ENCODE data around the gene MASP1. TPM values are rescaled to one million over a fixed set of nuclear protein-coding genes. Genes with fewer than 3 reads are reported as not detected.

Gene MASP1
- total RNA-seq, 1 experiment from 2014 or later: 1.0 TPM

- Histone ChIP-seq H3K4ac (ENCODE audit: low read depth, low read length) (no peak within 1 kb of the TSS), H3K56ac (ENCODE audit: insufficient read length, low read depth, low read length) (no peak within 1 kb of the TSS), H2BK20ac (ENCODE audit: low read depth, low read length, poor library complexity, severe bottlenecking) (no peak within 1 kb of the TSS), H2BK12ac (ENCODE audit: insufficient read length, low read depth, low read length) (no peak within 1 kb of the TSS), H3K79me2 (ENCODE audit: insufficient read depth, low read length) (no peaks in the 10 kb centered on the region), H3K9me3 (ENCODE audit: control insufficient read depth, low read depth, low read length) (no peaks in the 10 kb centered on the region), H3K18ac (ENCODE audit: insufficient read length, low read depth, low read length) (peak within 1 kb of the TSS; percentile 18), H3K27me3 (ENCODE audit: insufficient read depth, low read length) (no peaks in the 10 kb centered on the region), H4K20me1 (ENCODE audit: control insufficient read depth, insufficient read depth, insufficient read length) (no peaks in the 10 kb centered on the region), H2BK120ac (ENCODE audit: low read depth, low read length, poor library complexity, severe bottlenecking) (no peak within 1 kb of the TSS), H3K27ac (ENCODE audit: insufficient read length, low read depth, low read length) (no peak within 1 kb of the TSS), H4K91ac (ENCODE audit: insufficient read length, low read depth, low read length) (no peak within 1 kb of the TSS), H3K9ac (ENCODE audit: extremely low read depth, insufficient read length, low read length) (no peak within 1 kb of the TSS), H3K4me1 (ENCODE audit: insufficient read depth, low read length) (peaks cover 3% of the 10 kb centered on the region; the same call in 1 of the 2 replicates), H3K23ac (ENCODE audit: insufficient read length, low read depth, low read length) (no peak within 1 kb of the TSS), H2AK5ac (ENCODE audit: insufficient read length, low read length) (no peak within 1 kb of the TSS), H2BK5ac (ENCODE audit: insufficient read length, low read length) (no peak within 1 kb of the TSS), H3K4me2 (ENCODE audit: insufficient read depth, insufficient read length, low read length) (no peak within 1 kb of the TSS), H4K8ac (replicated peaks; ENCODE audit: insufficient read length, low read depth, low read length) (no peak within 1 kb of the TSS), H3K79me1 (ENCODE audit: insufficient read depth, low read depth, low read length, poor library complexity, severe bottlenecking) (no peaks in the 10 kb centered on the region), H2BK15ac (ENCODE audit: low read depth, low read length) (no peak within 1 kb of the TSS), H3K23me2 (ENCODE audit: insufficient read length, low read depth, low read length, poor library complexity, severe bottlenecking) (no peaks in the 10 kb centered on the region), H3K14ac (ENCODE audit: insufficient read depth, low read length) (no peak within 1 kb of the TSS), H4K5ac (ENCODE audit: insufficient read length, low read depth, low read length) (no peak within 1 kb of the TSS), H2AFZ (ENCODE audit: low read length) (no peak within 1 kb of the TSS), H3T11ph (ENCODE audit: low read length) (no peak within 1 kb of the TSS)
- Mint-ChIP-seq H3K36me3 (ENCODE audit: insufficient read depth in 1 of 3, low read depth in 3 of 3) (peaks cover 0 to 2% (median 2%) of the 10 kb centered on the region in 3 experiments; a peak in 2 of 7 replicates), H3K27me3 (ENCODE audit: low read depth) (peaks cover 2% of the 10 kb centered on the region), H3K27ac (peak within 1 kb of the TSS in 1 of 3 experiments; percentile 56; a peak in 1 of 7 replicates), H3K4me1 (peaks cover 7 to 20% of the 10 kb centered on the region in 2 experiments), H3K9me3 (no peaks in the 10 kb centered on the region), H3K4me3 (no peak within 1 kb of the TSS)
- peak; percentile 56 for DNase-seq
- WGBS (ENCODE audit: extremely low coverage, insufficient read length, low lambda C conversion rate): no CpG with 5 or more reads among the region's 8 CpGs
- TF ChIP-seq CTCF (conservative IDR thresholded peaks at IDR 0.05): no peak
Observed at GRCh38 chr3:187197335-187197649, 94.2 kb downstream of the MASP1 start, which contains the start of gene RTP1. RTP1 (plus strand) TSS chr3:187197486; CDS start chr3:187197516, 30 bp downstream.

Measured in H9 (cell line).